ENCODE results near the gene BICC1. TPM values are rescaled to one million over a fixed set of nuclear protein-coding genes. Genes with fewer than 3 reads are reported as not detected.

Gene BICC1, protein sequence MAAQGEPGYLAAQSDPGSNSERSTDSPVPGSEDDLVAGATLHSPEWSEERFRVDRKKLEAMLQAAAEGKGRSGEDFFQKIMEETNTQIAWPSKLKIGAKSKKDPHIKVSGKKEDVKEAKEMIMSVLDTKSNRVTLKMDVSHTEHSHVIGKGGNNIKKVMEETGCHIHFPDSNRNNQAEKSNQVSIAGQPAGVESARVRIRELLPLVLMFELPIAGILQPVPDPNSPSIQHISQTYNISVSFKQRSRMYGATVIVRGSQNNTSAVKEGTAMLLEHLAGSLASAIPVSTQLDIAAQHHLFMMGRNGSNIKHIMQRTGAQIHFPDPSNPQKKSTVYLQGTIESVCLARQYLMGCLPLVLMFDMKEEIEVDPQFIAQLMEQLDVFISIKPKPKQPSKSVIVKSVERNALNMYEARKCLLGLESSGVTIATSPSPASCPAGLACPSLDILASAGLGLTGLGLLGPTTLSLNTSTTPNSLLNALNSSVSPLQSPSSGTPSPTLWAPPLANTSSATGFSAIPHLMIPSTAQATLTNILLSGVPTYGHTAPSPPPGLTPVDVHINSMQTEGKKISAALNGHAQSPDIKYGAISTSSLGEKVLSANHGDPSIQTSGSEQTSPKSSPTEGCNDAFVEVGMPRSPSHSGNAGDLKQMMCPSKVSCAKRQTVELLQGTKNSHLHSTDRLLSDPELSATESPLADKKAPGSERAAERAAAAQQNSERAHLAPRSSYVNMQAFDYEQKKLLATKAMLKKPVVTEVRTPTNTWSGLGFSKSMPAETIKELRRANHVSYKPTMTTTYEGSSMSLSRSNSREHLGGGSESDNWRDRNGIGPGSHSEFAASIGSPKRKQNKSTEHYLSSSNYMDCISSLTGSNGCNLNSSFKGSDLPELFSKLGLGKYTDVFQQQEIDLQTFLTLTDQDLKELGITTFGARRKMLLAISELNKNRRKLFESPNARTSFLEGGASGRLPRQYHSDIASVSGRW
- total RNA-seq, result 17.0 TPM
- long read RNA-seq, partial matches to known transcripts, result 0 of 7 reads
- long read RNA-seq, other reads (novel, unspliced or antisense), result 7 of 7 reads

DNA sequence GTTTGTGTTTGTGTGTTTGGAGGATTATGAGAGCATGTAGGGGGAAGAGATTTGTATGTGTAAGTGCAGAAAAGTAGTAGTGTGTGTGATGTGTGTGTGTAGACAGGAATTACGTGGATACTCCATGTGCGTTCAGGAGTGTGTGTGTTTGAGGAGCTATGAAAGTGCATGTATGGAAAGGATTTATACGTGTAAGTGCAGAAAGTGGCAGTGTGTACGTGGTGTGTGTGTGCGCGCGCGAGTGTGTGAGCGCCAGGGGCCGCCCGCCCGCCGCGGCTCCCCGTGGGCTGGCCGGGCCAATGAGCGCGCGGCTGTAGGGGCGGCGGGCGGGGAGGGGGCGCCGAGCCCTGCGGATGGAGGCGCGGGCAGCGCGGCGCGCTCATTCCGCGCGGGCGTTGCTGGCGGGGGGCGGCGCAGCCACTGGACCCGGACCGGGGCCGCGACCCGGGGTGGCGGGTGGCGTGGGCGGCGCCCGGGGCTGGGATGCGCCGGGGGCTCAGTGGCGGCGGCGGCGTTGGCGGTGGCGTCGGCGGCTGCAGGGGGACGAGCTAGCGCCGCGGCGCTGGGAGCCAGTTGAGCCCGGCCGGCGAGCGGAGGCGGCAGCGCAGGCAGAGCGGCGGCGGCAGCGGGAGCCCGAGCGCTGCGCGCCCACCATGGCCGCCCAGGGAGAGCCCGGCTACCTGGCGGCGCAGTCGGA lies at the start of gene BICC1:
Gene BICC1, plus strand, starts transcription at position 382 of the 697 bp plus-strand sequence. Its CDS starts 272 bp downstream, at position 654.
- DNase-seq (ENCODE audit: low spot score), result peak; percentile 81

DNA sequence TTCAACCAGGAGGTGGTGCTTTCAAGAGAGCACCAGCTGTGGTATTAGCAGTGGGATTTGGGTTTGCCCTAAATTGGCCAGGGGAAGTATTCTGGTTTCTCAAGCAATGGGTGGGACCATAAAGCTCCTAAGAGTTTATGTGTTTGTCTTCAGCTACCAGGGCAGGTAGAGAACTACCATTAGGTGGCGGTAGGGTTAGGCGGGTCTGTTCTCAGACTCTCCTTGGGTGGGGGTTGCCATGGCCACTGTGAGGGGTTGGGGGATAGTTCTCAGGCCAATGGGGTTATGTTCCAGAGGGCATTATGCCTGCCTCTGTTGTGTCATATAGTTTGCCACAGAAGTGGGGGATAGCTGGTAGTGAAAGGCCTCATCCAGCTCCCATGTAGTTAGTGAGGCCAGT lies 47.7 kb upstream of the BICC1 start:
- DNase-seq (ENCODE audit: low spot score), result no peak

DNA sequence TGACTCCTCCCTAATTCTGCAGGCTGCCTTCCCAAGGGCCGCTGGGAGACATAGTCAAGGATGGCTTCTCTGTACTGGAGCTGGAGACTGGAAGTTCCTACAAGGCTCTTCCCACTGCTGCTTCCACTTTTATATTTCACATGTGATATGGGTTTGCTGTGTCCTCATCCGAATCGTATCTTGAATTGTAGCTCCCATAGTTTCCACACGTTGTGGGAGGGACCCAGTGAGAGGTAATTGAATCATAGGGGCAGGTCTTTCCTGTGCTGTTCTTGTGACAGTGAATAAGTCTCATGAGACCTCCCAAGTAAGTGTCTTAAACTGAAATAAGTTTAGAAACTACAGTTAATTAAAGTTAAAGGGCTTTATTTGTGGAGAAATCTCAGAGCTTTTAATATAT lies 47.0 kb upstream of the BICC1 start:
- DNase-seq (ENCODE audit: low spot score), result no peak

DNA sequence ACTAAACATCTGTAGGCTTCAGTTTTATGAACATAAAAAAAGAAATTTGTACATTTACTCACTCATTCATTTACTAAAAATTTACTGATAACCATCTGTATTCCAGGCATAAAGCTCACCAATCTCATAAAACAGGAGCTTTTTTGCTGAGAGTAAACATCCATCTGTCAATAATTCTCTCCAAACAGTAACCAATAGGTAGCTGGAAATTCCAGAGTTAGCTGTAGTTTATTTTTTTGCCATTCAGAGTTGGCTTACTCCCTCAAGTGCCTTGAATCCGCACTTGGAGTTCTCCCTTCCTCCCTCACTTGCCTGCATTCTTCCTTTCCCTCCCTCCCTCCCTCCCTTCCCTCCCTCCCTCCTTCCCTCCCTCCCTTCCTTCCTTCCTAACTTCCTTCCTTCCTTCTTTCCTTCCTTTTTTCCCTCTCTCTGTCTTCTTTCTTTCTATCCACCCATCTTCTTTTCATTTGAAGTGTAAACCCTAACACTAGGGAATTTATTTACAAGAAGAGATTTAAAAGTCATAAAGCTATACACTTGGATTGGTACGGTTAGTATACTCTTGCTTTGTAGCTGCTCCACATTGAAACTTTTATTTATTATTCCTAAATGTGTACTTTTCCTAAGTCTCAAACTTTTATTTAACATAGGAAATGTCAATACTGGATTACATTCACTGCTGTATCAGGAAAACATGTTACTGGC lies 44.6 kb upstream of the BICC1 start:
- no peak for DNase-seq (ENCODE audit: low spot score)

DNA sequence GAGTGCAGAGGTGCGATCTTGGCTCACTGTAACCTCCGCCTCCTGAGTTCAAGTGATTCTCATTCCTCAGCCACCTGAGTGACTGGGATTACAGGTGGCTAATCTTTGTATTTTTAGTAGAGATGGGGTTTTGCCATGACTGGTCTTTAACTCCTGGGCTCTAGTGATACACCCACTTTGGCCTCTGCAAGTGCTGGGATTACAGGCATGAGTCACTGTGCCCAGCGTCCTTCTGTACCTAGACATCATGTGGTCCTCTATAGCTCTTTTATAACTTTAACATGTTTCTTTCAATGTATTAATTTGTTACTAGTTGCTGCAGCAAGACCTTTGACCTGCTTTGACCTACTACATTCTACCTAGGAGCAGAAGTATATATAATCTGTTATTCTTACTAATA lies 38.7 kb upstream of the BICC1 start:
- no peak for DNase-seq (ENCODE audit: low spot score)

DNA sequence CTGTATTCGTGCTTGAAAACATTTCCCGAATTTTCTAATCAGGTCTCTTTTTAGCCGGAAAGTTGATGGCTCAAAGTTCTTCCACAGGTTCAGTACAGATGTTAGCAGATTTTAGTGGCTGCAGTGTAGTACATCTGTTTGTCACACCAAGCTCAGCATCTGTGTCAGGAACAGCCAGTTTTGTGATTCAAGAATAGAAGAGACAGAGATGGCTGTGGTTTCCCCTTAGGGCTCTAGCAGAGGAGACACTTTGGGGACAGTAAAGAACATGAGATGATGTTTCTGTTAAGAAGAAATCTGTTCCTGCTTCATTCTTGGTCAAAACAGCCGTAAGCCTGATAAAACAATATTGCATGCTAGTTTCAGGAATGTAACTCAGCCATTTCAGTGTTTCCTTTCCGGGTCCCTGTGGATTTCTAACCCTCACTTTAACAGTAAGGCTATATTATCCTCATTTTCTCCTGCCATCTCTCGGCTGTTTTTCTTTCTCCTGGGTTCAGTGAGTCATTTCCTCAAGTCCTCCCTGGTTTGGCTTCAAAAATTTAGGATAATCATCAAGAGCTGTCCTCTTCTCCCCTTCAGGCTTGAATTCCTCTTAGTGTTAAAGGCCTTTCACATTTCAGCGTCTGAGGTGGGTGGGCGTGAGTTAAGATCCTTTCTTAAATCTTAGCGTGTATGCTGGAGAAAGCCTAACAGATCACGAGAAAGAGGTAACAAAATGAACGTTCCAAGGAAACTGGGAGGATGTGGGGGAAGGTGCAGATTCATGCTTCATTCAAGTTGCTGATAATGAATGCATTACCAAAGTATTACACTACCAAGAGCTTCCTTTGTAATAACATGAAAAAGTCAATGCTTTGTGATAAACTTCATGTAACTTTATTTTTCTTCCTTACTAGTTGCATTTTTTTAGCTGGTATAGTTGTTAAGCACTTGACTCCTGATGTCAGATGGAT lies 37.1 kb upstream of the BICC1 start:
- no peak for DNase-seq (ENCODE audit: low spot score)

DNA sequence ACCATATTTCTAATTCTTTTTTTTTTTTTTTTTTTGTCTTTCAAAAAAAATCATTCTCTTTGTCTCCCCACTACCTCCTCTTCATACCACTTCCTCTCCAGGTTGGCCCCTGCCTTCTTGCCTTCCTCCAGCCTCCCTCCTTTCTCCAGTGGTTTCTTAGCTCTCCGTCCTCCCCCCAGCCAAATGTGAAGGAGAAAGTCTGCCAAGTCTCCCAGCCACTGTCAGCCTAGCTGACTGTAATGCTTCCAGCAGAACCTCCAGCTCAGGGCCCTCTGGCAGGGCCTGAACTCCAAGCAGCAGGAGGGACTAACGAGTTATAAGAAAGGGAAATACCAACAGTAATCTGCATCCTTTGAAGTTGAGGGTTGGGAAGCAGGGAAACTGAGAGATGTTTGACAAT lies 35.5 kb upstream of the BICC1 start:
- DNase-seq (ENCODE audit: low spot score), result no peak

DNA sequence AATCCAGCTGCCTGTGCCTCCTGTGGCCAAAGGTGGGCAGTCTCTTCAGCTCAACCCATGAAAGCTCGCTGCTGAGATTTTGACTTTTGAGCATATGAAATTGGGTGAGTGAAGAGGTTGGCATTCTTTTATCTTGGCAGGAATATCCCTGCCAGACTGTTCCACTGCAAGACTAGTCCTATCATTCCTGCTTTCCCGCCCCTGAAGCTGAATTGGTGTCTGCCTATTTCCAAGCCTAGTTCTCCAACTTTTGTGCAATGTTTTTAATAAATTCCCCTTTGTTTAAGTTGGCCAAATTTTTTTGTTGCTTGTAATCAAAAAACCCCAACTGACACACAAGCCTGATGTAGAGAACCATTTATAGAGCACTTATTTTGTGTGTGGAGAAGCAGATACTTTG lies 34.8 kb upstream of the BICC1 start:
- no peak for DNase-seq (ENCODE audit: low spot score)

DNA sequence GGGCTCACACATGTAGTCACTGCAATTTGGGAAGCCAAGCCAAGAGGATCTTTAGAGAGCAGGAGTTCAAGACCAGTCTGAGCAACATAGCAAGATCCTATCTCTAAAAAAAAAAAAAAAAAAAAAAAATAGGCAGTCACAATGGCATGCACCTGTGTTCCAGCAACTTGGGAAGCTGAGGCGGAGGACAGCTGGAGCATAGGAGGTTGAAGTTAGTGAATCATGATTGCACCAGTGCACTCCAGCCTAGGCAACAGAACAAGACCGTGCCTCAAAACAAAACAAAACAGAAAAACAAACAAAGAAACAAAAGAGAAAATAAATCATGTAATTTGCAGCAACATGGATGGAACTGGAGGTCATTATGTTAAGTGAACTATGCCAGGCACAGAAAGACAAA lies 33.6 kb upstream of the BICC1 start:
- DNase-seq (ENCODE audit: low spot score), result no peak

DNA sequence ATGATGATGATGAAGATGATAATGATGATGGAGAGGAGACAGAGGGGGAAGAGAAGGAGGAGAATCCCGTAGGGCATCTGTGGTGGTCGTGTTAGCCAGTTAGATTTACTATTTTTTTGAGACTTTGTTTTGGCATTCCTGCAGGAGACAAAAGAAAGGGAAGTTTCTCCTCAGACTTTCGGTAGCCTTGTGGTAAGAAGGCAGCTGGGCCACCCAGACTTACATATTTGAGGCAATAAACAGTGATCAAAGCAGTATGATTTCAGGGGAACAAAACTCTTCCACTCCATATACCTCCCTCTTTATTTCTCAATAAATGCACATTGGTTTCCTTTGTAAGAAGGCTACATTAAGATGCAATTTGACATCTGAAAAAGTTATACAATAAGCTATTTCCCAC lies 32.4 kb upstream of the BICC1 start:
- no peak for DNase-seq (ENCODE audit: low spot score)

DNA sequence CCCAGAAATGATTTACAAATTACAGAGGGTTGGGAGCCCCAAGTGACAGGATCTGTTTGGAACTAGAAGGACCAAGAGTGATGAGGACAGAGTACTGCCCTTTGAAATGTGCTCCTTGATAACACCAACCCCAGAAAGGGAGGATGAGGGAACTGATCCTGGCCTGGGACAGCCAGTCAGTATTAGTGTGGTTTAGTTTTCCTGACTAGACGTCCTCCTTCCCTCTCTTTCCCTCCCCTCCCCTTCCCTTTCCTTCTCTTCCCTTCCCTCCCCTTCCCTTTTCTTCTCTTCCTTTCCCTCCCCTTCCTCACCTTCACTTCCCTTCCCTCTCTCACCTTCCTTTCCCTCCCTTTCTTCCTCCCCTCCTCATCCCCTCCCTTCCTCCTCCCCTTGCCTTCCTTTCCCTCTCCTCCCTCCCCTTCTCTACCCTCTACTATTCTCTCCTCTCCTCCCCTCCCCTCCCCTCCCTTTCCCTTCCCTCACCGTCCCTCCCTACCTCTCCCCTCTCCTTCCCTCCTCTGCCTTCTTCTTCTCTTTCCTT lies 31.0 kb upstream of the BICC1 start:
- no peak for DNase-seq (ENCODE audit: low spot score)

DNA sequence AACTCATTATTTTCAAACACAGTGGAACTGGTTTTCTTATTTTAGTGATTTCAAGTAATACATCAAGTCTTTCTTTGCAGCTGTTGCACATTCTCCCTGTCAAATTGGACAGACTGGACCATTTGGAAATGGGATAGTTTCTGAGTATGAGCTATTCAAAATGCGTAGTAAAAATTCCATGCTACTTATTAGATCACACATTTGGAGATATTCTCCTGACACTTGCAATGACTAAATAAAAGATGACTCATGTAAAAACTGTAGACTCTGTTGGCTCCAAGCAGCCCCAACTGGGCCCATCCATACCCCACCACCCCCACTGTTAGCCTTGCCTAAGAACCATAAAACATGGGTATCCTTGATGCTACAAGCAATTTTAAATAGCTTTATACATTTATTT lies 25.9 kb upstream of the BICC1 start:
- DNase-seq (ENCODE audit: low spot score), result no peak

DNA sequence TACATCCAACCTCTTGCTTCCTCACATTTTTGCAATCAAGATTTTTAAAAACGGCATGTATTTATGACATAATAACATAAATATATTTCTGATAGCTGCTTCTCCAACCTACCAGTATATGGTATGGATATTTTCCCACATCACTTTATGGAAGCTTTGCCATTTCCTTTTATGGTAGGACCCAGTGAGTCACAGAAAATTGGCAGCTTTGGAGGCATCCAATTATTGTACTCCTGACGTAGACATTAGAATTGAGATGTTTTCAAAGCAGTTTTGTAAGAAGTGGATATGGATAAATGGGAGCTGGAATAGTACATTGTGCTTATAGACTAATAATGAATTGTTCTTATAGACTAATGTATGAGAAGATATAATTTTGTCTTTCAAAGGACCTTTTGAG lies 23.8 kb upstream of the BICC1 start:
- DNase-seq (ENCODE audit: low spot score), result no peak

DNA sequence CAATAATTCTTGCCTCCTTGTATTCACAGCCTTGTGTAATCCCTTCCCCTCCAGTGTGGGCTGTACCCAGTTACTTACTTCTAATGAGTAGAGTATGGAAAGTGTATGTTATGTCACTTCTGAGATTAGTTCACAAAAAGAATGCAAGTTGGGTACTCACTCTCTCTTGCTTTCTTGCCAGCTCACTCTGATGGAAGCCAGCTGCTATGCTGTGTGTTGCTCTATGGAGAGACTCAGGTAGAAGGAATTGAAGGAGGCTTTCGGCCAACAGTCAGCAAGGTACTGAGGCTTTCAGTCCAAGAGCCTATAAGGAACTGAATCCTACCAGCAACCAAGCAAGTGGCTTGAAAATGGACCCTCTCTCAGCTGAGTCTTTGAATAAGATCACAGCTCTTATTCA lies 9.7 kb upstream of the BICC1 start:
- DNase-seq (ENCODE audit: low spot score), result no peak

DNA sequence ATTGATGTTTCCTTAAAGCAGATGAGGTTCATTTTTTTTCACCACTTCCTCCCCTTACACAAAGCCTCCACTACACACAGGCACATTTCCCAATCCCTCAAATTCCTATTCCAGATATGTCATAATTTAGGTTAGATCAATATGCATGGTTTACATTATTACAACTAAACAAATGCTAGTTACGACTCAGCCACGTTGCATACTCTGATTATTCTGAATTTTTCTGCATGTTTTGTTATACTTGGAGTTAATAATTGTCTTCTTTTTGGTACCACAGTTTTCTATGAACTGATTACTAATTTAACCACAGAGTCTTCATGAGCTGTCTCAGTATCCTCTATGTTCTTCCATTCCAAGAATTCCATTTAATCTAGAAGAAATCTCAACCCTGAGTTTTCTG lies 4.4 kb upstream of the BICC1 start:
- DNase-seq (ENCODE audit: low spot score), result no peak

DNA sequence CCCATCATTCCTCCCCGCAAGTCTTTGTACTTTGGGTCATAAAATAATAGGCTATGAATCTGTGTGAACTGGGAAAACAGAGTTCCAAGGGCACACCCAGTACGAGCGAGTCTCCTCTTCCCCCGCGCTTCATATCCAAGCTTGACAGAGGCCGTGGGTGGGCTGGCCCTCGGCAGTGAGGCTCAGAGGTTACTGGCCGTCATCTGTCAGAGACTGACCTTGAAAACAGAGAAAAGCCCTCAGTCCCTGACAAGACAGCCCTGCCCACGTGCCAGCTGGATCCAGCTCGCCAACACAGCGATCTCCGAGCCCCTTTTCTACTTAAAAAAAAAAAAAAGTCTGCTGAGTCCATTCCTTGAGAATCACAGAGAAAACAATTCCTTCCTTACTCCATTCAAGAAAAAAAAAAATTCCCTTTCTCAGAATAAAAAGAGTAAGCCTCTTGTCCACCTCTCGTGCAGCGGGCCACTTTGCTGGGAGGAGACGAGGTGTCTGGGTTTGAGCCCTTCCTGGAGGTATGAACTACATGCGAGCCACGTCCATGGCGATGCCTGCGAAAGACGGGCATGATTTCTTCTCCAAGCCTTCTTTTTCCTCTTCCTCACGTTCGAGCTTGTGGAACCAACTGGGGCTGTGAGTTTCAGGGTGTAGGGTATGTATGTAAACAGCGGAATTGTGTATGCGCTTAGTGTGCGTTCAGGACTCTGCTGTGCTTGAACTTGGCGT lies 744 bp upstream of the BICC1 start:
- peak; percentile 84 for DNase-seq (ENCODE audit: low spot score)

DNA sequence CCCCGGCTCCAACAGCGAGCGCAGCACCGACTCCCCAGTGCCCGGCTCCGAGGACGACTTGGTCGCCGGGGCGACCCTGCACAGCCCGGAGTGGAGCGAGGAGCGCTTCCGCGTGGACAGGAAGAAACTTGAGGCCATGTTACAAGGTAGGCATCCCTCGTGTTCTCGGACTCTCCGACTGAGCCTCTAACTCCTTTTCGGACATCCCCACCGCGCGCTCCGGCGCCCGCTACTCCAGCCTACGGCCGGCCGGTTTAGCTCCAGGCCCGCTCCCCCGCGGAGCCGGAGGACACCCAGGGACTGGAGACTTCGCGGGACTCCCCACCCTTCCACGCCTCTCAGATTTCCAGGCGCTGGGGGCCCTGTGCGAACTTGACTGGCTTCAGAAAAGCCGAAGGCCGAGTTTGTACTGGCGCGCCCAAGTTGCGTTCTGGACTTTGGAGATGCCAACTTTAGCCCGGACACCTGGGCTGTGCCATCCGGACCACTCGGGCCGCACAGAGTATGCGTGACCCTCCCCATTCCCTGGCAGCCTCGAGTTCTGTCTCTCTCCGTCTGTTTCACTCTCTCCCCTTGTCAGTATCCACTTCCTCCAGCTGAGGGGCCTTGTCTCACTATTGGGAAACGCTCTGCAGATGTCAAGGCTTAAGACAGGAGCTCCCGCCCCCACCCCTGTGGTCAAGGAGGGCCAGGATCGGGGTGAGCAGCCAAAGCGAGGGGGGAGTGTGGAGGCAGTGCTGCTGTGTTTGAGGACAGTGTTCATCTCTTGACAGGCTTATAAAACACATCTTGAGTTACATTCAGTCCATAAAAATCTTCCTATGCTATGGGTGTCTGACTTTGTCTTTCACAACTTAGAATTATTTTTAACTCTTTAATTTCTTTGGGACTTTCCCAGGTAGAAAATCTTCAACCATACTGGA lies 777 bp downstream of the BICC1 start:
- peak; percentile 89 for DNase-seq (ENCODE audit: low spot score)

Data from mesenteric fat pad (tissue), 1 donor.